CD8-positive, alpha-beta memory T cell (primary cell): ENCODE results near the gene TRERF1. TPM values are rescaled to one million over a fixed set of nuclear protein-coding genes. Genes with fewer than 3 reads are reported as not detected.

Experiments used
- CTCF ChIA-PET: fragments of 350-600 bp; sonication (Branson Sonifier 250); formaldehyde crosslinking; loops from one replicate; lab custom pipeline; 2021; ENCODE audit warnings: antibody characterized with exemption; lab: Charles Lee
- POLR2A ChIA-PET: fragments of 350-600 bp; sonication (Branson Sonifier 250); formaldehyde crosslinking; loops from one replicate; lab custom pipeline; 2021; ENCODE audit warnings: antibody characterized with exemption; lab: Charles Lee
- DNase-seq, 5 donors: peaks; one replicate each; pipeline versions ENCODE4 v3.0.0 to v3.0.0-alpha.2; 2020 to 2022; ENCODE audit warnings: mixed read lengths in 1 of 5
- H3K27ac ChIP-seq: one replicate; pipeline ENCODE4 v1.7.0; 2013; ENCODE audit warnings: low read depth, mild to moderate bottlenecking, low read length, moderate library complexity
- H3K27me3 ChIP-seq: 2 replicates; pipeline ENCODE4 v1.7.0; 2013; ENCODE audit warnings: low read length, mild to moderate bottlenecking; ENCODE audit not compliant: insufficient read depth, poor library complexity, severe bottlenecking
- H3K36me3 ChIP-seq: 2 replicates; pipeline ENCODE4 v1.7.0; 2013; ENCODE audit warnings: mild to moderate bottlenecking, low read length, moderate library complexity; ENCODE audit not compliant: insufficient read depth
- H3K4me1 ChIP-seq: 2 replicates; pipeline ENCODE4 v1.7.0; 2013; ENCODE audit warnings: mild to moderate bottlenecking, low read length, moderate library complexity; ENCODE audit not compliant: insufficient read depth
- H3K4me3 ChIP-seq: 2 replicates; pipeline ENCODE4 v1.7.0; 2013; ENCODE audit warnings: mild to moderate bottlenecking, low read length
- H3K9me3 ChIP-seq: 2 replicates; pipeline ENCODE4 v1.7.0; 2013; ENCODE audit warnings: mild to moderate bottlenecking, low read length
- H3K27ac Mint-ChIP-seq, 8 donors: one replicate each; pipeline ENCODE4 v1.8.0; 2020 to 2021; ENCODE audit warnings: mixed read lengths in 8 of 8, mild to moderate bottlenecking in 6 of 8, inconsistent platforms in 3 of 8, moderate library complexity in 3 of 8
- H3K27me3 Mint-ChIP-seq, 2 donors: one replicate each; pipeline ENCODE4 v1.8.0; 2020 to 2021; ENCODE audit warnings: mixed read lengths in 2 of 2, mild to moderate bottlenecking in 1 of 2, moderate library complexity in 1 of 2
- H3K36me3 Mint-ChIP-seq, 3 donors: one replicate each; pipeline ENCODE4 v1.8.0; 2020 to 2021; ENCODE audit warnings: mixed read lengths in 3 of 3, inconsistent platforms in 1 of 3, mild to moderate bottlenecking in 1 of 3
- H3K4me1 Mint-ChIP-seq, 3 donors: one replicate each; pipeline ENCODE4 v1.8.0; 2020 to 2021; ENCODE audit warnings: mixed read lengths in 3 of 3, inconsistent platforms in 1 of 3, mild to moderate bottlenecking in 1 of 3
- H3K4me3 Mint-ChIP-seq, 7 donors: one replicate each; pipeline ENCODE4 v1.8.0; 2020 to 2021; ENCODE audit warnings: mixed read lengths in 7 of 7, mild to moderate bottlenecking in 6 of 7, moderate library complexity in 4 of 7, inconsistent platforms in 2 of 7
- H3K9me3 Mint-ChIP-seq, 5 donors: one replicate each; pipeline ENCODE4 v1.8.0; 2020 to 2022; ENCODE audit warnings: mixed read lengths in 5 of 5, mild to moderate bottlenecking in 3 of 5, moderate library complexity in 2 of 5, inconsistent platforms in 1 of 5
- polyA plus RNA-seq: library from polyadenylated mRNA; unstranded; fragments of 300-500 nt; fragmentation: Illumina TruSeq; gene quantifications from one replicate; pipeline ENCODE4 v1.2.3, GENCODE V29; 2021
- total RNA-seq, 2 experiments: library from RNA; stranded (reverse); gene quantifications; one replicate each; pipeline ENCODE4 v1.2.3, GENCODE V29; 2021

The TRERF1 gene
- total and polyA plus RNA-seq, 3 experiments from 2014 or later = 10.2 to 10.6 (median 10.3) TPM

DNA sequence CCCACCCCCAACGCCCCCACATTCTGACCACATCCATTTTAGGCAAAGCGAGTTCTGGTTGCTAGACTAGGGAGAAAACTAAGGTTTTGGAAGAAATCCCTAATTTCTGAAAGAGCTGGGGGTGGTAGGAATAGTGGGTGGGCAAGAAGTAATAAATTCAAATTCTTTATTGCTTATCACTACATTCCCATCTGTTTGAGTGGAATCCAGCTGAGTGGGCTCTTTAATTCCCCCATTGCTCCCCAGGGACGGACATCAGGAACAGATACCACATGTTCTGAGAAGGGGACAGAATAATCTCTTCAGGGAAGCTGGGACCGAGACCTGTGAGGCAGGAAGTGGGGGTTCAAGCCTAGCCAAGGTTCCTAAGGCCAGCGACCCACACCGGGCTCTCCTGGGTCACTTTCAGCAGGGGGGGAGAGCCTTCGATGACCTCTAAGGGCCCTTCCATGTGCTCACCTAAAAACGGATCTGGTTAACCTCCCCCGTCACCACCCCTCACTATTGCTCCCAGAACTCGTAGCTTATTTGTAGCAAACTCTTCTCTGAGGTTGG, 191.8 kb downstream of the TRERF1 start:
- Histone ChIP-seq H3K27me3 (no peaks in the 10 kb centered on the region), H3K4me1 (no peaks in the 10 kb centered on the region), H3K27ac (no peak overlapping the region), H3K9me3 (no peaks in the 10 kb centered on the region), H3K36me3 (peaks cover 25% of the 10 kb centered on the region), H3K4me3 (no peak overlapping the region)
- peaks cover 12 to 14% (median 13%) of the 10 kb centered on the region in 3 donors for H3K4me1 Mint-ChIP-seq
- no peaks in the 10 kb centered on the region for H3K9me3 Mint-ChIP-seq
- H3K4me3 Mint-ChIP-seq = no peak overlapping the region
- ChIA-PET POLR2A (no interaction called here), CTCF (interaction anchor here (1.3 to 6.8 kb wide), 6 partner anchors 9 to 288 kb away, joined by 3 to 57 read pairs (median 3); no protein-coding TSS in a partner anchor)
- DNase-seq = no peak
- peaks cover 0 to 81% (median 23%) of the 10 kb centered on the region in 3 donors for H3K36me3 Mint-ChIP-seq
- H3K27ac Mint-ChIP-seq = no peak overlapping the region
- peaks cover 0 to 3% of the 10 kb centered on the region in 2 donors for H3K27me3 Mint-ChIP-seq

DNA sequence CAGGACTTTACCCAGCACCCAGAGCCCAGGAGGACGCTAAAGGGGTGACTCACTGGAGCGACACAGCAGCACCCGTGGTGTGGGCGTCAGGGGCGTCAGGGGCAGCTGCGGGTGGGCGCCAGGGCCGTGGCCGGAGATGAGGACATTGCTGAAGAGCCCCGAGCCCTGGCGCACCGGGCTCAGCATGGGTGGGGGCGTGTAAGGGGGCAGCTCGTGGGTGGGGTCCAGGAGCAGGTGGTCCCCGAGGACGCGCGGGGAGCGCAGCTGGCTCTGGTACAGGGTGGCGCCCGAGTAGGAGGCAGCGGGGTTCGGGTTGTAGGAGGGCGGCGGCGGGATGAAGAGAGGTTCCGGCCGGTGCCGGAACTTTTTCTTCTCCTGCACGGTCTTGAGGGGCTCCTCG, 192.4 kb downstream of the TRERF1 start:
- no peak for DNase-seq
- no peak overlapping the region for H3K4me3 ChIP-seq
- peaks cover 0 to 3% of the 10 kb centered on the region in 2 donors for H3K27me3 Mint-ChIP-seq
- no peak overlapping the region for H3K4me3 Mint-ChIP-seq
- H3K27me3 ChIP-seq = no peaks in the 10 kb centered on the region
- CTCF ChIA-PET = interaction anchor here (1.3 to 6.8 kb wide), 4 partner anchors 22 to 288 kb away, joined by 3 to 57 read pairs (median 3); no protein-coding TSS in a partner anchor
- no peaks in the 10 kb centered on the region for H3K4me1 ChIP-seq
- POLR2A ChIA-PET = no interaction called here
- peaks cover 31% of the 10 kb centered on the region for H3K36me3 ChIP-seq
- H3K36me3 Mint-ChIP-seq = peaks cover 0 to 82% (median 23%) of the 10 kb centered on the region in 3 donors
- no peaks in the 10 kb centered on the region for H3K9me3 Mint-ChIP-seq
- peaks cover 12 to 14% (median 13%) of the 10 kb centered on the region in 3 donors for H3K4me1 Mint-ChIP-seq
- H3K27ac Mint-ChIP-seq = peak overlapping the region in 1 of 8 donors; percentile 57
- no peak overlapping the region for H3K27ac ChIP-seq
- no peaks in the 10 kb centered on the region for H3K9me3 ChIP-seq

DNA sequence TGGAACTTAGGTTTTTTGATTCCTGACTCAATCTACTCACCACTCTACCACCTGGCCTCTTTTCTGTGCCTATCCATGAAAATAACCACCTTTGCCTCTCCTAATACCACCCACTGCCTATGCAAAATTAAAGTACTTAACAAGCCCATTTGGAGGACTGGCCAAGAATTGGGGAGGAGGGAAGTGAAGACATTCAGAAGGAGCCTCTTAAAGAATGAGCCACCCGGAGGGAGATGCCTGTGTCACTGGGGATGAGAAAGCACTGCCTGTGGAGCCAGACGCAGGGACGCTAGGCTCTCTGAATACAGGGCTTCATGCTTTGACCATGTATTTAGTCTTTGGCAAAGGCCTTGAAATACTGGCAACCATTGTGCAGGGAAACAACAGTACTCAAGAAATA, 194.1 kb downstream of the TRERF1 start:
- H3K4me1 Mint-ChIP-seq = peaks cover 12 to 19% (median 13%) of the 10 kb centered on the region in 3 donors
- POLR2A ChIA-PET = no interaction called here
- CTCF ChIA-PET = interaction anchor here (6.8 kb wide), 1 partner anchor 290 kb away, joined by 57 read pairs; no protein-coding TSS in a partner anchor

DNA sequence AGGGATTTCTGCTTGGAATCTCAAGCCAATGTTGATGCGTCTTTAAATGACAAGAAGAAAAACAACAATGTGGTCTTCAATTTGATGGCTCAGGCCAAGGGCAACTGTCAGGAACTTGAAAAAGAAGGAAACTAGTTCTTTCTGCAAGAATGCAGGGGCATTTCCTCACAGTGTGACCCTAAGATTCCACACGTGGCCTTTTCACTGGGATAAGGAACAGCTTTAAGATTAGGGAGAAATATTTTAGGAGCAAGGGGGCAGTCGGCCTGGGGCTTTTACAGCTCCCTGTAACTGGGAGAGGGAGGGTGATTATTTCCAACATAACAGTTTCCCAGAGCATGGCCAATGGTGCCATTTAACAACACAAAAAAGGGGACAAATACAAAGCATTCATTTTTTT, 194.7 kb downstream of the TRERF1 start:
- POLR2A ChIA-PET = no interaction called here
- DNase-seq = no peak
- no peaks in the 10 kb centered on the region for H3K9me3 ChIP-seq
- Mint-ChIP-seq H3K4me3 (no peak overlapping the region), H3K9me3 (no peaks in the 10 kb centered on the region), H3K36me3 (peaks cover 3 to 86% (median 25%) of the 10 kb centered on the region in 3 donors), H3K4me1 (peaks cover 11 to 23% (median 14%) of the 10 kb centered on the region in 3 donors), H3K27ac (peak overlapping the region in 4 of 8 donors; percentile 14 to 88 (median 48)), H3K27me3 (peaks cover 0 to under 1% of the 10 kb centered on the region in 2 donors)
- H3K27ac ChIP-seq = no peak overlapping the region
- CTCF ChIA-PET = no interaction called here
- H3K4me3 ChIP-seq = no peak overlapping the region
- no peaks in the 10 kb centered on the region for H3K4me1 ChIP-seq
- no peaks in the 10 kb centered on the region for H3K27me3 ChIP-seq
- H3K36me3 ChIP-seq = peaks cover 34% of the 10 kb centered on the region

More for the DNA sequence above, 194.1 kb downstream of the TRERF1 start:
- Mint-ChIP-seq H3K4me3 (no peak overlapping the region), H3K36me3 (peaks cover 3 to 84% (median 25%) of the 10 kb centered on the region in 3 donors), H3K9me3 (no peaks in the 10 kb centered on the region), H3K27me3 (peaks cover 0 to 3% of the 10 kb centered on the region in 2 donors), H3K27ac (peak overlapping the region in 2 of 8 donors; percentile 14 to 88)
- Histone ChIP-seq H3K27me3 (no peaks in the 10 kb centered on the region), H3K9me3 (no peaks in the 10 kb centered on the region), H3K4me1 (no peaks in the 10 kb centered on the region), H3K36me3 (peaks cover 36% of the 10 kb centered on the region), H3K4me3 (no peak overlapping the region), H3K27ac (no peak overlapping the region)
- no peak for DNase-seq

DNA sequence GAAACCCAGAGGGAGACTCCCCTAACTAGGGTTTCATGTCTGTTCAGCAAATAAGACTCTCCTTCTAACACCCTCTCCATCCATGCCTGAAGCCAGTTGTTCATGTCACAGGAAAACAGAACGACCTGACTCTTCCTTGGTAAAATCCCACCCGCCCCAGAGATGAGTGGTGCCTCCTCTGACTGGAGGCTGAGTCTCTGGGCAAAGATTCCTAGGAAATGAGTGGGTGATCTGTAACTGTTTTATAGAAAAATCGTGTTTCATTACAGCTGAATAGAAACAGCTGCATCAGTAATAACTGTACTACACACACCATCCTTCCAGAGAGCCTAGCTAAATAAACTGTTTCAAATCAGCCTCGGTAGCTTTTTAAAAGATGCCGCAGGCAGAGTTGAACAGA, 196.7 kb downstream of the TRERF1 start:
- Histone ChIP-seq H3K27me3 (no peaks in the 10 kb centered on the region), H3K4me1 (no peaks in the 10 kb centered on the region), H3K9me3 (no peaks in the 10 kb centered on the region), H3K36me3 (peaks cover 34% of the 10 kb centered on the region), H3K4me3 (no peak overlapping the region), H3K27ac (no peak overlapping the region)
- no peak overlapping the region for H3K4me3 Mint-ChIP-seq
- peaks cover 0 to 14% (median 3%) of the 10 kb centered on the region in 3 donors for H3K4me1 Mint-ChIP-seq
- CTCF ChIA-PET = interaction anchor here (1.4 kb wide), 1 partner anchor 292 kb away, joined by 3 read pairs; no protein-coding TSS in a partner anchor
- no peak for DNase-seq
- peak overlapping the region in 1 of 8 donors; percentile 26 for H3K27ac Mint-ChIP-seq
- H3K27me3 Mint-ChIP-seq = no peaks in the 10 kb centered on the region
- no peaks in the 10 kb centered on the region for H3K9me3 Mint-ChIP-seq
- POLR2A ChIA-PET = no interaction called here
- H3K36me3 Mint-ChIP-seq = peaks cover 7 to 93% (median 28%) of the 10 kb centered on the region in 3 donors

DNA sequence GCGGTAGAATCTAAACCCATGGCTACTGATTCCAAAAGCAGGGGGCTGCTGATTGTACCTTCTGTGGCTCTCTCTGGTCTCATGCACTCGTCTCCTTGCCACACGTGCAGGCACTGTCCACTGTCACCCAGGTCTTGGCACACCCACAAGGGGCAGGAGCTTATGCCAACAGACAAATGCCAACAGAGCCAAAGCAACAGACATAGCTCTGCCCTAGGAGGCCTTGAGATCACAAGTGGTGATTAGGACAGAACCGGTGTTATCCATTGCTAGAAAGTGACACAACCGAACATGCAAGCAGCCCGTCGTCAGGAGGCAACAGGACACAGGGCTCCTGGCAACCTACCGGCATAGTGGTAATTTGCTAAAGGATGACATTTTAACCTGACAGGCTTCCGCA, 197.2 kb downstream of the TRERF1 start:
- no peak overlapping the region for H3K4me3 ChIP-seq
- peaks cover 0 to 14% (median 3%) of the 10 kb centered on the region in 3 donors for H3K4me1 Mint-ChIP-seq
- H3K4me3 Mint-ChIP-seq = no peak overlapping the region
- no peak overlapping the region for H3K27ac Mint-ChIP-seq
- no peaks in the 10 kb centered on the region for H3K4me1 ChIP-seq
- no peaks in the 10 kb centered on the region for H3K9me3 Mint-ChIP-seq
- H3K36me3 Mint-ChIP-seq = peaks cover 9 to 93% (median 32%) of the 10 kb centered on the region in 3 donors
- no peaks in the 10 kb centered on the region for H3K27me3 ChIP-seq
- no peak overlapping the region for H3K27ac ChIP-seq
- H3K36me3 ChIP-seq = peaks cover 36% of the 10 kb centered on the region
- H3K9me3 ChIP-seq = no peaks in the 10 kb centered on the region
- DNase-seq = no peak
- H3K27me3 Mint-ChIP-seq = no peaks in the 10 kb centered on the region
- ChIA-PET POLR2A (no interaction called here), CTCF (no interaction called here)

DNA sequence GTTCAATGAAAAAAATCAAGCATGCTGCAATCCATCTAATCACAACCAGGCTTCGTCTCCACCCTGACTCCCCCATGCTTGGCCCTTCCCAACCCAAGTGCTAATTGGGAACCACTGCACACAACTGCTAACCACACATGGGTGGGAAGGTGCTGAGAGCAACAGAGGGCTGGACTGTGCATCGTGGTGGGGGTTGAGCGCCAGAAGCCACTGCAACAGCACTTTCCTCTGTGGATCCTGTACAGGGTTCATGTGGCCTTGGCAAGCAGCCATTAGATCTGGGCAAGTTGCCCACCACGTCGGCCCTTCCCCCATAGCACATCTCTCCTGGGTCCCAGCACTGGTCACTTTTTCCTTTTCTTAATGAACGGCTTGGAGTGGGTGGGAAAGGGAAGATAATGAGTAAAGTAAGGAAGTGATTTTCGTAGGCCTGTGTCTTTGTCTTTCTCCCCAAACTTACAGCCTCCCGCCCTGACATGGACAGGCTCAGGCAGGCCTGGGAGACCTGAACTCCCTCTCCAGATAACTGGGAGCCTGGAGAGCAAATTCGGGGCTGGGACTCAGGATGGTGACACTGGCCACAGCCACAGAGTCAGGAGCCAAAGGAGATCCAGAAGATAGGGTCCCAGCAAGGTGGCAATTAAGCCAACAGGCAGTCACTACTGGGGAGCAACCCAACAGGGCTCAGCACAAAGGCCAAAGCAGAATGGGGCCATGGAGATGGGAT, 199.7 kb downstream of the TRERF1 start:
- POLR2A ChIA-PET = no interaction called here
- H3K9me3 ChIP-seq = no peaks in the 10 kb centered on the region

More for the DNA sequence above, 199.7 kb downstream of the TRERF1 start:
- Mint-ChIP-seq H3K36me3 (peaks cover 13 to 98% (median 35%) of the 10 kb centered on the region in 3 donors), H3K27ac (peak overlapping the region in 6 of 8 donors; percentile 21 to 84 (median 54)), H3K4me3 (no peak overlapping the region), H3K4me1 (peaks cover 0 to 14% (median 3%) of the 10 kb centered on the region in 3 donors), H3K27me3 (peaks cover 0 to 1% of the 10 kb centered on the region in 2 donors), H3K9me3 (no peaks in the 10 kb centered on the region)
- Histone ChIP-seq H3K27me3 (no peaks in the 10 kb centered on the region), H3K36me3 (peaks cover 35% of the 10 kb centered on the region), H3K4me1 (no peaks in the 10 kb centered on the region), H3K4me3 (no peak overlapping the region), H3K27ac (no peak overlapping the region)
- no peak for DNase-seq
- CTCF ChIA-PET = interaction anchor here (0.6 to 1.1 kb wide), 2 partner anchors 199 to 296 kb away, joined by 3 to 4 read pairs; no protein-coding TSS in a partner anchor
